ENCODE data around the gene C16orf74. TPM values are rescaled to one million over a fixed set of nuclear protein-coding genes. Genes with fewer than 3 reads are reported as not detected.

Gene C16orf74
- total RNA-seq, 1 donor from 2014 or later: 1.6 TPM

GRCh38 chr16:85755929-85756768 is 5.3 kb upstream of the C16orf74 start:
- Mint-ChIP-seq H3K27me3 (ENCODE audit: low read depth) (peaks cover 8% of the 10 kb centered on the region), H3K4me3 (ENCODE audit: unreplicated experiment) (no peak overlapping the region), H3K4me1 (ENCODE audit: low read depth) (peaks cover 30% of the 10 kb centered on the region), H3K9me3 (ENCODE audit: low read depth) (no peaks in the 10 kb centered on the region), H3K27ac (ENCODE audit: unreplicated experiment) (no peak overlapping the region), H3K36me3 (ENCODE audit: low read depth) (no peaks in the 10 kb centered on the region)
- no peak for TF ChIP-seq CTCF (IDR thresholded peaks at IDR 0.05)
- DNase-seq (ENCODE audit: low spot score): no peak

GRCh38 chr16:85754413-85754812 is 3.5 kb upstream of the C16orf74 start:
- H3K36me3 Mint-ChIP-seq (ENCODE audit: low read depth): no peaks in the 10 kb centered on the region
- no peak for DNase-seq (ENCODE audit: low spot score)
- H3K4me3 Mint-ChIP-seq (ENCODE audit: unreplicated experiment): no peak overlapping the region
- H3K4me1 Mint-ChIP-seq (ENCODE audit: low read depth): peaks cover 34% of the 10 kb centered on the region
- H3K27ac Mint-ChIP-seq (ENCODE audit: unreplicated experiment): no peak overlapping the region
- no peaks in the 10 kb centered on the region for H3K9me3 Mint-ChIP-seq (ENCODE audit: low read depth)
- peaks cover 3% of the 10 kb centered on the region for H3K27me3 Mint-ChIP-seq (ENCODE audit: low read depth)
- TF ChIP-seq CTCF (IDR thresholded peaks at IDR 0.05): no peak

GRCh38 chr16:85753976-85754375 is 3.1 kb upstream of the C16orf74 start:
- DNase-seq (ENCODE audit: low spot score): no peak
- Mint-ChIP-seq H3K4me1 (ENCODE audit: low read depth) (peaks cover 34% of the 10 kb centered on the region), H3K27me3 (ENCODE audit: low read depth) (peaks cover 3% of the 10 kb centered on the region), H3K4me3 (ENCODE audit: unreplicated experiment) (no peak overlapping the region), H3K36me3 (ENCODE audit: low read depth) (no peaks in the 10 kb centered on the region), H3K9me3 (ENCODE audit: low read depth) (no peaks in the 10 kb centered on the region), H3K27ac (ENCODE audit: unreplicated experiment) (no peak overlapping the region)
- no peak for TF ChIP-seq CTCF (IDR thresholded peaks at IDR 0.05)

- H3K27me3 Mint-ChIP-seq (ENCODE audit: low read depth): peaks cover 4% of the 10 kb centered on the region
- no peak for DNase-seq (ENCODE audit: low spot score)
- H3K9me3 Mint-ChIP-seq (ENCODE audit: low read depth): no peaks in the 10 kb centered on the region
- TF ChIP-seq CTCF (IDR thresholded peaks at IDR 0.05): no peak
- peaks cover 34% of the 10 kb centered on the region for H3K4me1 Mint-ChIP-seq (ENCODE audit: low read depth)
- no peak overlapping the region for H3K4me3 Mint-ChIP-seq (ENCODE audit: unreplicated experiment)
- no peak overlapping the region for H3K27ac Mint-ChIP-seq (ENCODE audit: unreplicated experiment)
- H3K36me3 Mint-ChIP-seq (ENCODE audit: low read depth): no peaks in the 10 kb centered on the region
These were observed 2.7 kb upstream of the C16orf74 start for GRCh38 chr16:85753559-85753958.

GRCh38 chr16:85752511-85753420 is 1.9 kb upstream of the C16orf74 start:
- Mint-ChIP-seq H3K9me3 (ENCODE audit: low read depth) (no peaks in the 10 kb centered on the region), H3K27ac (ENCODE audit: unreplicated experiment) (no peak overlapping the region), H3K4me3 (ENCODE audit: unreplicated experiment) (no peak overlapping the region), H3K27me3 (ENCODE audit: low read depth) (peaks cover 5% of the 10 kb centered on the region), H3K36me3 (ENCODE audit: low read depth) (no peaks in the 10 kb centered on the region), H3K4me1 (ENCODE audit: low read depth) (peaks cover 34% of the 10 kb centered on the region)
- peak; percentile 40 for TF ChIP-seq CTCF (IDR thresholded peaks at IDR 0.05)
- no peak for DNase-seq (ENCODE audit: low spot score)

Data from chondrocyte (in vitro differentiated cells).